K562 (cell line): ENCODE data around the gene CSF1R. TPM values are rescaled to one million over a fixed set of nuclear protein-coding genes. Genes with fewer than 3 reads are reported as not detected.

Experiments used
- CREB5 ChIP-seq: fragments of 250-450 bp; sonication (Bioruptor Pico); IDR thresholded peaks from 2 replicates; pipeline ENCODE4 v1.5.0; 2020; ENCODE audit warnings: mild to moderate bottlenecking
- CXXC5 ChIP-seq: fragments of 250-450 bp; sonication (Bioruptor Pico); IDR thresholded peaks from 2 replicates; pipeline ENCODE4 v1.8.0; 2022; ENCODE audit warnings: inconsistent platforms, mild to moderate bottlenecking, moderate library complexity
- DMBX1 ChIP-seq: fragments of 250-450 bp; sonication (Bioruptor Pico); IDR thresholded peaks from 2 replicates; pipeline ENCODE4 v1.8.0; 2022; ENCODE audit warnings: inconsistent platforms, mild to moderate bottlenecking, moderate library complexity, borderline replicate concordance
- FOXM1 ChIP-seq, 2 experiments: fragments of 450-650 bp in 1 of 2; sonication (generic) in 1 of 2; formaldehyde crosslinking in 1 of 2; IDR thresholded peaks; 2 replicates each; pipeline versions ENCODE4 v1.6.1 to v1.9.0; 2017 to 2022; ENCODE audit warnings: low read depth in 2 of 2, mild to moderate bottlenecking in 2 of 2, missing genetic modification reagents in 1 of 2, moderate library complexity in 1 of 2
- MAFK ChIP-seq: IDR thresholded peaks from 2 replicates; pipeline ENCODE4 v1.6.1; 2011; ENCODE audit warnings: low read length, improper control_type of control experiment
- MEIS2 ChIP-seq: fragments of 450-650 bp; IDR thresholded peaks from 2 replicates; pipeline ENCODE4 v1.6.1; 2014; ENCODE audit warnings: mild to moderate bottlenecking; ENCODE audit not compliant: partially characterized antibody
- MTF1 ChIP-seq: fragments of 250-450 bp; sonication (Bioruptor Pico); IDR thresholded peaks from 2 replicates; pipeline ENCODE4 v1.9.0; 2021; ENCODE audit warnings: moderate library complexity, mild to moderate bottlenecking, inconsistent platforms, borderline replicate concordance
- MXD1 ChIP-seq: fragments of 250-450 bp; sonication (Bioruptor Pico); IDR thresholded peaks from 2 replicates; pipeline ENCODE4 v1.8.0; 2021; ENCODE audit warnings: borderline replicate concordance, mild to moderate bottlenecking, moderate library complexity; ENCODE audit not compliant: poor library complexity, severe bottlenecking
- NCOA1 ChIP-seq: fragments of 450-650 bp; IDR thresholded peaks from 2 replicates; pipeline ENCODE4 v1.6.1; 2016; ENCODE audit warnings: low read depth
- NR0B1 ChIP-seq: fragments of 450-650 bp; IDR thresholded peaks from one replicate; pipeline ENCODE4 v1.6.1; 2018; ENCODE audit warnings: mild to moderate bottlenecking, moderate library complexity; ENCODE audit not compliant: partially characterized antibody
- NR1H2 ChIP-seq: sonication (generic); formaldehyde crosslinking; IDR thresholded peaks from 2 replicates; pipeline ENCODE4 v1.4.0; 2020; ENCODE audit warnings: mild to moderate bottlenecking, missing genetic modification reagents
- NUFIP1 ChIP-seq: fragments of 450-650 bp; IDR thresholded peaks from 2 replicates; pipeline ENCODE4 v1.6.1; 2018; ENCODE audit not compliant: partially characterized antibody
- TAL1 ChIP-seq: fragments of 450-650 bp; IDR thresholded peaks from 2 replicates; pipeline ENCODE4 v1.6.1; 2016; ENCODE audit warnings: mild to moderate bottlenecking
- TCF3 ChIP-seq: sonication (generic); formaldehyde crosslinking; IDR thresholded peaks from 2 replicates; pipeline ENCODE4 v1.4.0; 2020; ENCODE audit warnings: mild to moderate bottlenecking, missing genetic modification reagents
- USF2 ChIP-seq: sonication (generic); formaldehyde crosslinking; IDR thresholded peaks from 2 replicates; pipeline ENCODE4 v1.5.0; 2020; ENCODE audit warnings: missing genetic modification reagents
- ZBTB9 ChIP-seq: fragments of 450-650 bp; formaldehyde crosslinking; IDR thresholded peaks from 2 replicates; pipeline ENCODE4 v1.4.0; 2020; ENCODE audit warnings: mild to moderate bottlenecking, moderate library complexity
- ZNF707 ChIP-seq: fragments of 250-450 bp; sonication (Bioruptor Pico); conservative IDR thresholded peaks from 2 replicates; pipeline ENCODE4 v1.8.0; 2022; ENCODE audit warnings: inconsistent platforms, mild to moderate bottlenecking, moderate library complexity
- ZNF75A ChIP-seq: fragments of 450-650 bp; formaldehyde crosslinking; IDR thresholded peaks from 2 replicates; pipeline ENCODE4 v1.4.0; 2020; ENCODE audit warnings: mild to moderate bottlenecking
- polyA plus RNA-seq, 8 experiments: library from polyadenylated mRNA; depleted of rRNA in 4 of 8; stranded (reverse) in 5 of 8; unstranded in 3 of 8; fragments of >200 nt; fragmentation: Nextera tagmentation in 2 of 8; fragmentation: Illumina TruSeq in 1 of 8; extraction: Ambion mirVana in 2 of 8; extraction: Trizol in 1 of 8; gene quantifications; 2 replicates each; pipeline versions ENCODE4 v1.2.1 to v1.2.3, GENCODE V29; 2011 to 2014; ENCODE audit warnings: inconsistent platforms in 1 of 8, missing spikeins in 1 of 8
- total RNA-seq, 7 experiments: library from RNA; depleted of rRNA in 6 of 7; stranded (reverse); fragments of >200 nt in 6 of 7; fragmentation: Illumina TruSeq in 2 of 7; extraction: Trizol in 2 of 7; gene quantifications; 2 replicates each; pipeline versions ENCODE4 v1.2.1 to v1.2.3, GENCODE V29; 2011 to 2021; ENCODE audit warnings: low replicate concordance in 1 of 7

The CSF1R gene
- total and polyA plus RNA-seq, 9 of the 15 experiments (the other 6 are each of a cell fraction or from before 2014, with no cell fraction given), result 0.03 to 0.64 (median 0.20) TPM; not detected in 6

- TF ChIP-seq NR0B1 (no peak), USF2 (CRISPR knock-in tag) (no peak), TCF3 (peak; percentile 71; the same call in 1 of the 2 replicates), CXXC5 (CRISPR knock-in tag) (0 out of 2 replicates have a peak, but pooled peaks have one; percentile 22), DMBX1 (CRISPR knock-in tag) (no peak), ZBTB9 (CRISPR knock-in tag) (no peak), NR1H2 (CRISPR knock-in tag) (no peak), MEIS2 (peak; percentile 37), MXD1 (CRISPR knock-in tag) (no peak), MAFK (no peak), FOXM1 (IDR thresholded peaks at IDR 0.05; ENCODE audit: low read depth) (no peak), FOXM1 (CRISPR knock-in tag; IDR thresholded peaks at IDR 0.05; ENCODE audit: low read depth) (no peak), MTF1 (CRISPR knock-in tag) (no peak), NCOA1 (no peak), CREB5 (no peak), TAL1 (no peak), ZNF75A (no peak), NUFIP1 (no peak), ZNF707 (CRISPR knock-in tag) (no peak)
Observed at GRCh38 chr5:150009671-150010387, 76.5 kb downstream of the CSF1R start (continued).
